Measurements from ENCODE around the gene PLEKHF1.

- TF ChIP-seq POLR2A (IDR thresholded peaks at IDR 0.05) (no peak), CTCF (IDR thresholded peaks at IDR 0.05) (no peak)
These were observed 3.0 kb upstream of the PLEKHF1 start for GRCh38 chr19:29662278-29662603.
